PC-3 (cell line): ENCODE data around the gene STX16. TPM values are rescaled to one million over a fixed set of nuclear protein-coding genes. Genes with fewer than 3 reads are reported as not detected.
A peak's percentile ranks its signal among the peaks of the same experiment; 100 is the strongest.

Experiments used
- ATAC-seq: fragments of 200-7000 bp; cut with Tn5 transposase; 2 replicates; pipeline ENCODE4 v1.9.1; 2020; ENCODE audit warnings: mild to moderate bottlenecking, moderate library complexity
- BruUV-seq: library from RNA; stranded (reverse); fragments of 400-500 nt; replicated peaks from 2 replicates; lab custom pipeline; 2021; lab: Mats Ljungman, UMichigan
- CTCF ChIA-PET: fragments of 300-600 bp; sonication (Branson Sonifier 250); formaldehyde crosslinking; loops from one replicate; lab custom pipeline; 2022; ENCODE audit warnings: antibody characterized with exemption; lab: Charles Lee
- POLR2A ChIA-PET: fragments of 300-600 bp; sonication (Branson Sonifier 250); formaldehyde crosslinking; loops from one replicate; lab custom pipeline; 2022; ENCODE audit warnings: antibody characterized with exemption; ENCODE audit not compliant: unreplicated experiment; lab: Charles Lee
- DNase-seq: peaks from one replicate; pipeline ENCODE4 v3.0.0-alpha.2; 2015
- H2AFZ ChIP-seq: fragments of 300-600 bp; sonication (generic); 2 replicates; pipeline ENCODE4 v1.6.0; 2016; ENCODE audit warnings: antibody characterized with exemption, low read length
- H3F3A ChIP-seq: fragments of 300-600 bp; sonication (generic); one replicate; pipeline ENCODE4 v1.6.0; 2017; ENCODE audit warnings: antibody characterized with exemption, low read length, control low read depth, mild to moderate bottlenecking; ENCODE audit not compliant: unreplicated experiment
- H3K27ac ChIP-seq: fragments of 300-600 bp; sonication (generic); 2 replicates; pipeline ENCODE4 v1.5.1; 2016; ENCODE audit warnings: mild to moderate bottlenecking, low read length
- H3K27me3 ChIP-seq: fragments of 300-600 bp; sonication (generic); 2 replicates; pipeline ENCODE4 v1.6.1; 2016; ENCODE audit warnings: low read length, mixed read lengths
- H3K36me3 ChIP-seq: fragments of 300-600 bp; sonication (generic); 2 replicates; pipeline ENCODE4 v1.6.1; 2016; ENCODE audit warnings: low read depth, mixed run types, low read length, mixed read lengths
- H3K4me1 ChIP-seq: fragments of 300-600 bp; sonication (generic); 2 replicates; pipeline ENCODE4 v1.5.1; 2016; ENCODE audit warnings: low read length; ENCODE audit not compliant: insufficient read depth
- H3K4me2 ChIP-seq: fragments of 300-600 bp; sonication (generic); 2 replicates; pipeline ENCODE4 v1.6.0; 2016; ENCODE audit warnings: low read length
- H3K4me3 ChIP-seq: fragments of 300-600 bp; sonication (generic); 2 replicates; pipeline ENCODE4 v1.5.1; 2016; ENCODE audit warnings: mild to moderate bottlenecking, low read length, mixed read lengths
- H3K79me2 ChIP-seq: fragments of 300-600 bp; sonication (generic); 2 replicates; pipeline ENCODE4 v1.6.1; 2017; ENCODE audit warnings: low read length, mixed read lengths
- H3K9ac ChIP-seq: fragments of 300-600 bp; sonication (generic); 2 replicates; pipeline ENCODE4 v1.6.0; 2016; ENCODE audit warnings: mild to moderate bottlenecking, low read length
- H3K9me2 ChIP-seq: fragments of 300-600 bp; sonication (generic); replicated peaks from 2 replicates; pipeline ENCODE4 v1.6.1; 2016; ENCODE audit warnings: mixed run types, low read length, mixed read lengths
- H3K9me3 ChIP-seq: fragments of 300-600 bp; sonication (generic); 2 replicates; pipeline ENCODE4 v1.6.1; 2016; ENCODE audit warnings: low read length, mixed read lengths
- H4K20me1 ChIP-seq: fragments of 300-600 bp; sonication (generic); 2 replicates; pipeline ENCODE4 v1.6.1; 2016; ENCODE audit warnings: low read length, mixed read lengths
- EZH2 ChIP-seq: fragments of 300-600 bp; sonication (generic); IDR thresholded peaks from one replicate; pipeline ENCODE4 v1.6.1; 2017; ENCODE audit warnings: antibody characterized with exemption, mild to moderate bottlenecking, low read length; ENCODE audit not compliant: unreplicated experiment
- EZH2phosphoT487 ChIP-seq: fragments of 300-600 bp; sonication (generic); IDR thresholded peaks from 2 replicates; pipeline ENCODE4 v1.6.1; 2018; ENCODE audit warnings: mild to moderate bottlenecking, antibody characterized with exemption, low read length, borderline replicate concordance
- intact Hi-C: fragments of 100-400 bp; cut with micrococcal nuclease; formaldehyde crosslinking; loops from 2 replicates; pipeline ENCODE4 v1.9.0; 2023
- total RNA-seq: library from RNA; depleted of rRNA; stranded (reverse); fragments of >200 nt; gene quantifications from 2 replicates; pipeline ENCODE4 v1.2.3, GENCODE V29; 2014
- TF ChIP-seq, protein P1 (sequence below): fragments of 300-600 bp; sonication (generic); conservative IDR thresholded peaks from 2 replicates; pipeline ENCODE4 v1.5.1; 2017; ENCODE audit warnings: antibody characterized with exemption, low read depth, mild to moderate bottlenecking, low read length

The STX16 gene
- total RNA-seq, 1 experiment from 2014 or later: 44.2 TPM

DNA sequence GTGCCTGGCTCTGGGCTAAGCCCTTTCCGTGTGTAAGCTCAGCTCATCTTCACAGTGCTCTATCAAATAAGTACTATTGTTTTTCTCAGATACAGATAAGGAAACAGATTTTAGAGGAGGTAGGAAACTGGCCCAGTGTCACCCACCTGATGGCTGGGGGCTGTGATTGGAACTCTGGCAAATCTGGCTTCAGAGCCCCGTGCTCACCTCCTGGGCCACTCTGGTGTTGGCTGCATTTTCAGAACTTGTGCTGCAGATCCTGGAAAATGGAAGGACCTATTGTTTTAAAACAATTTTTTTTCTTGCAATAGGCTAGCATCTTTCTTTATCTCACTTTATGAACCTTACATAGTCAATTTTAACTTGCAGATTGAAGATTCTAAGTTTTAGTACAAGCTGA is 5.7 kb downstream of the STX16 start:
- peaks cover 67% of the 10 kb centered on the region for H3K4me1 ChIP-seq
- H3K79me2 ChIP-seq: peaks cover 100% of the 10 kb centered on the region
- no peaks in the 10 kb centered on the region for H3F3A ChIP-seq
- ChIA-PET CTCF (interaction anchor here (1.2 kb wide), 1 partner anchor 175 kb away, joined by 7 read pairs; no protein-coding TSS in a partner anchor), POLR2A (no interaction called here)
- intact Hi-C loops: loop anchor here (2.0 kb wide), 1 partner anchor 20 kb away; no protein-coding TSS in a partner anchor
- no peaks in the 10 kb centered on the region for H3K27me3 ChIP-seq
- H3K4me2 ChIP-seq: peak overlapping the region; percentile 94
- peaks cover 23% of the 10 kb centered on the region; the same call in 1 of the 2 replicates for H3K36me3 ChIP-seq
- DNase-seq (no peak), ATAC-seq (no peak)
- H4K20me1 ChIP-seq: peaks cover 24% of the 10 kb centered on the region; the same call in 1 of the 2 replicates
- H3K9me2 ChIP-seq: no peaks in the 10 kb centered on the region
- BruUV-seq: no TSS peak
- H3K4me3 ChIP-seq: peak overlapping the region; percentile 16; the same call in 1 of the 2 replicates
- no peak overlapping the region for H2AFZ ChIP-seq
- H3K9ac ChIP-seq: peak overlapping the region; percentile 1; the same call in 1 of the 2 replicates
- 0 out of 2 replicates have a peak overlapping the region, but pooled peaks have one; percentile 2 for H3K27ac ChIP-seq
- no peaks in the 10 kb centered on the region for H3K9me3 ChIP-seq
- TF ChIP-seq, protein P1, sequence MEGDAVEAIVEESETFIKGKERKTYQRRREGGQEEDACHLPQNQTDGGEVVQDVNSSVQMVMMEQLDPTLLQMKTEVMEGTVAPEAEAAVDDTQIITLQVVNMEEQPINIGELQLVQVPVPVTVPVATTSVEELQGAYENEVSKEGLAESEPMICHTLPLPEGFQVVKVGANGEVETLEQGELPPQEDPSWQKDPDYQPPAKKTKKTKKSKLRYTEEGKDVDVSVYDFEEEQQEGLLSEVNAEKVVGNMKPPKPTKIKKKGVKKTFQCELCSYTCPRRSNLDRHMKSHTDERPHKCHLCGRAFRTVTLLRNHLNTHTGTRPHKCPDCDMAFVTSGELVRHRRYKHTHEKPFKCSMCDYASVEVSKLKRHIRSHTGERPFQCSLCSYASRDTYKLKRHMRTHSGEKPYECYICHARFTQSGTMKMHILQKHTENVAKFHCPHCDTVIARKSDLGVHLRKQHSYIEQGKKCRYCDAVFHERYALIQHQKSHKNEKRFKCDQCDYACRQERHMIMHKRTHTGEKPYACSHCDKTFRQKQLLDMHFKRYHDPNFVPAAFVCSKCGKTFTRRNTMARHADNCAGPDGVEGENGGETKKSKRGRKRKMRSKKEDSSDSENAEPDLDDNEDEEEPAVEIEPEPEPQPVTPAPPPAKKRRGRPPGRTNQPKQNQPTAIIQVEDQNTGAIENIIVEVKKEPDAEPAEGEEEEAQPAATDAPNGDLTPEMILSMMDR: no peak
- no peak for TF ChIP-seq EZH2
- no peak for TF ChIP-seq EZH2phosphoT487

DNA sequence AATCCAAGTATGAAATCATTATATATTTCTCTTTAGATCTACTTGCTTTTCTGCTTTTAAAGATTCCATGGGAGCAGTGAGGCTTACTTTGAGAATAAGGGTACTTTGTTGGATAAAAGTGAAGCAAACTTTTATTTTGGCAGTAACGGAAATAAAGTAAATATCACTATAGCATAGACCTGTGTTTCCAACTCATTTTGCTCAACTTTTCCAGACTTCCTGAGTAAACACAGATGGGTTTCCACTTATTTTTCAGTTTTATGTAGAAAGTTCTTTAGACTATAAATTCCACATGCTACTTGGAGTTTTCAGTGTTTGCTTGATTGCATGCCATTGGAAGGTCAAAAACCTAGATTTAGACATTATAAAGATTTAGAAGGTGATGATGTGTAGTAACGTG is 6.2 kb downstream of the STX16 start:
- ChIA-PET CTCF (interaction anchor here (1.2 kb wide), 1 partner anchor 176 kb away, joined by 7 read pairs; no protein-coding TSS in a partner anchor), POLR2A (no interaction called here)
- H3K9me3 ChIP-seq: no peaks in the 10 kb centered on the region
- intact Hi-C loops: loop anchor here (2.0 kb wide), 1 partner anchor 20 kb away; no protein-coding TSS in a partner anchor
- TF ChIP-seq EZH2phosphoT487: no peak
- TF ChIP-seq EZH2: no peak
- TF ChIP-seq, protein P1: no peak
- peaks cover 67% of the 10 kb centered on the region for H3K4me1 ChIP-seq
- no TSS peak for BruUV-seq
- no peak overlapping the region for H2AFZ ChIP-seq
- H3K27me3 ChIP-seq: no peaks in the 10 kb centered on the region
- no peaks in the 10 kb centered on the region for H3F3A ChIP-seq
- no peaks in the 10 kb centered on the region for H3K9me2 ChIP-seq
- H4K20me1 ChIP-seq: peaks cover 25% of the 10 kb centered on the region; the same call in 1 of the 2 replicates
- H3K36me3 ChIP-seq: peaks cover 25% of the 10 kb centered on the region; the same call in 1 of the 2 replicates
- no peak for DNase-seq
- H3K9ac ChIP-seq: peak overlapping the region; percentile 1; the same call in 1 of the 2 replicates
- H3K27ac ChIP-seq: 0 out of 2 replicates have a peak overlapping the region, but pooled peaks have one; percentile 2
- H3K4me3 ChIP-seq: peak overlapping the region; percentile 16; the same call in 1 of the 2 replicates
- H3K79me2 ChIP-seq: peaks cover 100% of the 10 kb centered on the region
- peak overlapping the region; percentile 94 for H3K4me2 ChIP-seq
- ATAC-seq: 0 out of 2 replicates have a peak, but pooled peaks have one; percentile 7

DNA sequence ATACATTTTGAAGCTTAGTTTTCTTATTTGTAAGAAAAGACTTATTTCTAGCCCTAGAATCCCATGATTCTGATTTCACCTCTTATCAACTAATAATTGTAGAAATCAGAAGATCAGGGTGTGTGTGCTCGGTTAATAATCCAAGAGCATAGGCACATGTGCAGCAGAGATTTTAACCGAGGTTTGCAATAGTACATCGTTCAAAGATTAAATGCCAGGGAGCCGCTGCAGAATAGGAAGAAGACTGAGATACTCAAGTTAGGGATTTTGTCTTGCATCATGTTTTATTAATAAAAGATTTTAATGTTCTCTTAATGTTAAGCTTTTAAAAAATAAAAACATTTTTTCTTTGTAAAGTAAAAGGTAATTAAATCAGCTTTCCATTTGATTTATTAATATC is 6.9 kb downstream of the STX16 start:
- intact Hi-C loops: loop anchor here (2.0 kb wide), 1 partner anchor 19 kb away; no protein-coding TSS in a partner anchor

More for the DNA sequence above, 6.9 kb downstream of the STX16 start:
- Histone ChIP-seq H3K36me3 (peaks cover 28% of the 10 kb centered on the region; the same call in 1 of the 2 replicates), H3K9me2 (no peaks in the 10 kb centered on the region), H3K4me2 (peak overlapping the region; percentile 94), H3K4me3 (no peak overlapping the region), H3F3A (no peaks in the 10 kb centered on the region), H3K27ac (no peak overlapping the region), H3K27me3 (no peaks in the 10 kb centered on the region), H4K20me1 (peaks cover 27% of the 10 kb centered on the region; the same call in 1 of the 2 replicates), H3K9me3 (no peaks in the 10 kb centered on the region), H3K4me1 (peaks cover 64% of the 10 kb centered on the region), H3K9ac (no peak overlapping the region), H2AFZ (no peak overlapping the region), H3K79me2 (peaks cover 97% of the 10 kb centered on the region)
- no peak for ATAC-seq
- ChIA-PET CTCF (no interaction called here), POLR2A (no interaction called here)
- DNase-seq: no peak
- no TSS peak for BruUV-seq
- TF ChIP-seq EZH2 (no peak), EZH2phosphoT487 (no peak)
- TF ChIP-seq, protein P1: no peak
